ENCODE data around the gene SCTR.
"Not testable (repeated sequence)": the region's sequence is repeated elsewhere in the genome, so short reads cannot be mapped to it uniquely, and the experiment has no call there.

The SCTR gene

DNA sequence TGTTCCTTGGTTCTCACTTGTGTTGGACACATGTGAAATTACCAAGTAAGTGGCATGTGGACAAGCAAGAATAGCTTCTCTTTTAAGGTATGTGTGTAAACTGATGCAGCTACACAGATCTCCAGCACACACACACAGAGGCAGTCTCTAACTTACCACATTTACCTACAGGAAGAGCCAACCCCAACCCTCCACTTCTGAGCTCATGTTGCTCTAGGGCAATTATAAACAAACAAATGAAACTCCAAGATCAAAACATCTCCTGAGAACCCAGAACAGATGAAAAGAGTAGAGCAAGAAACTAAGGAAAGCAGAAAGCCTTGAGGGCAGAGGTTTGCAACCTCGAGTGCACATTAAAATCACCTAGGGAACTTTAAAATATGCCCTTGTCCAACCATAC lies 108.7 kb downstream of the SCTR start:
- DNase-seq (ENCODE audit: low read depth, low spot score) = no peak

GRCh38 chr2:119414894-119415293 lies 109.4 kb downstream of the SCTR start:
- no peak for DNase-seq (ENCODE audit: low read depth, low spot score)

DNA sequence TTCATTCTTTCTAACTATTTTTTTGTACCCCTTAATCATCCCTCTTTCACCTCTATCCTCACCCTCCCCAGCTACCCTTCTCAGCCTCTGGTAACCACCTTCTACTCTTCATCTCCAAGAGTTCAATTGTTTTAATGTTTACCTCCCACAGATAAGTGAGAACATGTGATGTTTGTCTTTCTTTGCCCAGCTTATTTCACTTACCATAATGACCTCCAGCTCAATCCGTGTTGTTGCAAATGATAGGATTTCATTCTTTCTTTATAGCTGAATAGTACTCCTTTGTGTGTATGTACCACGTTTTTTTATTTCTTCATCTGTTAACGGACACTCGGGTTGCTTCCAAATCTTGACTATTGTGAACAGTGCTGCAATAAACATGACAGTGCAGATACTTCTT lies 114.8 kb downstream of the SCTR start:
- DNase-seq (ENCODE audit: low read depth, low spot score) = no peak

DNA sequence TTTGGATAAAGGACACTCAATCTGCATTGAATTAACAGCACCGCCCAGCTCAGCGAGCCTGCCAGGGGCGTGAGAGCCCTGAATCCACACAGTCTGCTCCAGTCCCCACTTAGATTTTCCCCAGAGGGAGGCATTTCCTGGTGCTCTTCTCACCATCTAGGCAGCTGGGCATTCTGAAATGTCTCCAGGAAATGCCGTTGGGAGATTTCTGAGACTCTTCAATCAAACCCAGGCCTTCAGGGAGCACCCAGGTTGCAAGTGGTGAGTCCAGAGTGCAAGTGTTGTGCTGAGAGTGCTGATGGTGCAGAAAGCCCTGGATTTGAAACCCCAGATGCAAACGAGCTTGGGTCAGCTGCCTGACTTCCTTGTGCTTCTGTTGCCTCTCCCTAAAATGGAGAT lies 116.1 kb downstream of the SCTR start:
- DNase-seq (ENCODE audit: low read depth, low spot score) = no peak

DNA sequence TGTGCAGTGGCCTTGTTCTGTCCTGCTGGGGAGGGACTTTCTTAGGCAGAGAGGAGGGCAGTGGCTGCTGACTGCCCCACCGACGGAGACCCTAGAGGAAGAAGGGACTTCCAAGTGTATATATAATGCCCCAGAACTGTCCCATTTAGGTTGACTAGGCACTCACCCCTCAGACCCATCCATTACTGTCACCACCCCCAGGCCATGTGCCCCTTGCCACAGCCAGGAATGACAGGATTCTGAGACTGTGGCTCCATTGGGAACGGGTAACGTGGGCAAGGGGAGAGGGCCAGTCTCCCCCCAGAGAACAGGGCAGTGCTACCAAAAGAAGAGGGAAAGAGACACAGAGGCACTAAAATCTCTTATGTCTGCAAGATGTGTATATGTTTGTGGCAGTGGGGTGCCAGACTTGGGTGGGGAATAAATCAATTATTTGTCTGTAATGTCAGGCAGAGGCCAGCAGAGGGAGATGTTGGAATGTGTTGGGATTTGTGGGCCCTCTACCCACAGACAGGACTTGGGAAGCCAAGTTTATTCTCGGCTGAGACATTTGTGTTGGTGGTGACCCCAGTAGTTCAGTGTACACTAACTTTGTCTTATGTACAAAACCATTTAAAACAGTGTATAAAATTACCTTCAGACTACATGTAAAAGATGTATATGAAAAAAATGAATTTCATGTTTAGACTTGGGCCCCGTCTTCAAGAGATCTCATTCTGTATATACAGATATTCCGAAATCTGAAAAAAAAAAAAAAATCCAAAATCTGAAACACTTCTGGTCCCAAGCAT lies 116.7 kb downstream of the SCTR start:
- peak; percentile 20 for DNase-seq (ENCODE audit: low read depth, low spot score)

DNA sequence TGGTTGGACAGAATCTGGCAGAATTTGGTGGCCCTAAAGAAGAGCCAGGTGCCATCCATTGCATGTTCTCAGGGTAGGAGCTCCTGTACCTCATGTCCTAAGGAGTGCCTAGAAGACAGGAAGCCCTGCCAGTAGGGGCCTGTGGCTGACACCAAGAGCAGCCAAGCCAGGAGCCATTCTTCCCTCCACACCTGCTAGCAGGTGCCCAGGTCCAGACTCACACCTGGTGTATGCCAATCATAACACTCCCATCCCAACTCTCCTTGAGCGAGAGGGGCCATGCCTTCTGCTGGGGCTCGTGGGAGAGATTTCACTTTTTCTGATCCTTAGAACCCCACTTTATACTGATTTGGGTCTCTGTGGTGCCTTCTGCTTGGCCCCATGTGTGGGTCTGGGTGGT lies 119.1 kb downstream of the SCTR start:
- DNase-seq (ENCODE audit: low read depth, low spot score) = no peak

- not testable (repeated sequence) for DNase-seq (ENCODE audit: low read depth, low spot score)
Observed at GRCh38 chr2:119403618-119404017, 120.7 kb downstream of the SCTR start.

DNA sequence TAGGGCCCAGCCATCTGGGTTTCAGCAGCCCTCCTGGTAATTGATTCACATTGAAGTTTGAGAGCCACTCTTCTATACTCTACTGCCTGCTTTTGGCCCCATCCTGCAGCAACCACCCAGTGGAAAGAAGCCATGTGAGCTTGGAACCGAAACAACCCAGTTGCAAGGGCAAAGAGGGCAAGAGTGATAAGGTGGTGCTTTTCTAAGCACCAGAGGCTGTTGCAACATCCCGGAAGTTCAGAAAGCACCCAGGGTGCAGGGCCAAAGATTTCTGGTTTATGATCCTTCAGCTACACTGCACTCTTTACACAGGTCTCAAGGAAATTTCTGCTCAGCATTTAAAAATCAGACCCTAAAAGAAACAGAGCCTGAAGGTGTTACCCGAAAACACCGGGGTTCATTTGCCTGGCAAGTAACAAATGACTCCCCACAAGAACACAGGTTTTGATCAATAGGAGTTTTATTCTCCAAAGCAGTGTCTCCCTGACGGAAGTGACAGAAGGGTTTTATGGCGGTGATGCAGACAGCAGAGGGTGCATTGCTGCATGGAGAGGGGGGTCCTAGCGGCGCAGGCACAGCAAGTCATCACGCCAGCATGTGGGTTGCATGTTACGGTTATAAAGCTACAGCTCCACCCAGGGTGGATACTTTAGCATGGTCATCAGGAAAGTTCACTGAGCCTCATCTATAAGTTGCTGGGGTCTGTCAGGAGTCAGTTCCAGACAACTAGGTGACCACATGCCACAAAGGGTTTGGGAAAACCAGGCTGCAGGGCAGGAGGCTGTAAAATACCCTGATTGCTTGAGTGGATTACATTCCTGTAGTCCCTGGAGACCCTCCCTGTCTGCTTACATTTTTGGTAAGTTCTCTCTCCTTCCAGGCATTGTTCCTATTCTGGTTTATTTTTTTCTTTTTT lies 121.4 kb downstream of the SCTR start:
- no peak for DNase-seq (ENCODE audit: low read depth, low spot score)

DNA sequence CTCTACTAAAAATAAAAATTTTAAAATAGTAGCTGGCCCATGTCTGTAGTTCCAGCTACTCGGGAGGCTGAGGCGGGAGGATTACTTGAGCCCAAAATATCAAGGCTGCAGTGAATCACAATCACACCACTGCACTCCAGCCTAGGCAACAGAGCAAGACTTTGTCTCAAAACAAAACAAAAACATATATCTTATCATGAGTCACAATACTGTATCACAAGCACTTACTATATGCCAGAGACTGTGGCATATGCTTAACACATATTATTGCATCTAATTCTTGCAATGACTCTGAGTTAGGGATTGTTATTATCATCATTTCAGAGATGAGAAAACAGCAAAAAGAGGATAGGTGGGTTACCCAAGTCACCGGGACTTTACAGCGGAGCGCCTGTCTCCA lies 122.2 kb downstream of the SCTR start:
- no peak for DNase-seq (ENCODE audit: low read depth, low spot score)

GRCh38 chr2:119397196-119397595 lies 127.1 kb downstream of the SCTR start:
- no peak for DNase-seq (ENCODE audit: low read depth, low spot score)

DNA sequence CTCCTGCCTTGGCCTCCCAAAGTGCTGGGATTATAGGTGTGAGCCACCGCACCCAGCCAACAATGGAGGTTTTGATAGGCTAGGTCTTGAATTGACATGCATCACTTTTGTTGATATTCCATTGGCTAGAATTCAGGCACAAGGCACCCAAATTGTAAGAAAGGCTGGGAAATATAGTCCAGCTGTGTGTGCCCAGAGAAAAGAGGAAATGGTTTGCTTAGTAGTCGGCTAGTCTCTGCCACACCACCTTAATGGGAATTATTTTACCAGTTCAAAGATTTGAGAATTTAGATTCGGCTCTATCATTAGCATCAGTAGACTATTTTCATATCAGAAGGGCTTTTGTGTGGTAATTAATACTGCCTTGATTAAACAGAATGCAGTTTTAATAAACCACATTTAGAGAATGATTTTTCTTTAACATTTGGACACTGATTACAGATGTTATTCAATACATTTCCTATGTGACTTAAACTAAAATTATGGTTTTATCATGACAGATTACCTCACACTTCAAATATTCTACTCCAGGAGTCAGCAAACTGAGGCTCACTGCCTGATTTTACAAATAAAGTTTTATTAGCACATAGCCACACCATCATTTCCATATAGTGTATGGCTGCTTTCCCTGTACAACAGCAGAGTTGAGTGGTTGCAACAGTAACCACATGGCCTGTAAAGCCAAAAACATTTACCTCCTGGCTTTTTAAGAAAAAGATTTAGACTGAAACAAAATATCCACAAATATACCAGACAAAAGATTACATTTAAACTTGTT lies 130.1 kb downstream of the SCTR start:
- DNase-seq (ENCODE audit: low read depth, low spot score) = no peak

All from brain pericyte (primary cell).